HUES64 (cell line): ENCODE data around the gene TIRAP.

Experiments
- H3K27ac ChIP-seq: 2 replicates; pipeline ENCODE4 v1.7.0; 2013; ENCODE audit warnings: low read depth, low read length, inconsistent platforms
- H3K27me3 ChIP-seq: 2 replicates; pipeline ENCODE4 v1.6.1; 2013; ENCODE audit warnings: mild to moderate bottlenecking, low read length; ENCODE audit not compliant: insufficient read depth
- H3K36me3 ChIP-seq: 2 replicates; pipeline ENCODE4 v1.6.1; 2013; ENCODE audit warnings: mild to moderate bottlenecking, low read length; ENCODE audit not compliant: insufficient read depth
- H3K4me1 ChIP-seq: 2 replicates; pipeline ENCODE4 v1.6.1; 2013; ENCODE audit warnings: mild to moderate bottlenecking, low read length, moderate library complexity; ENCODE audit not compliant: insufficient read depth
- H3K4me3 ChIP-seq: 2 replicates; pipeline ENCODE4 v1.5.1; 2013; ENCODE audit warnings: mild to moderate bottlenecking, low read length, moderate library complexity
- H3K9ac ChIP-seq: 2 replicates; pipeline ENCODE4 v1.6.1; 2013; ENCODE audit warnings: mild to moderate bottlenecking, low read depth, low read length
- H3K9me3 ChIP-seq: 2 replicates; pipeline ENCODE4 v1.6.1; 2013; ENCODE audit warnings: low read depth, low read length; ENCODE audit not compliant: insufficient read depth
- WGBS: fragments of 150-250, 120-280 bp; methylation state at CpG from one replicate; pipeline ENCODE4 v1.1.7; 2013; ENCODE audit warnings: missing lambda C conversion rate; 5-methylcytosine and 5-hydroxymethylcytosine counted together

TIRAP gene

DNA sequence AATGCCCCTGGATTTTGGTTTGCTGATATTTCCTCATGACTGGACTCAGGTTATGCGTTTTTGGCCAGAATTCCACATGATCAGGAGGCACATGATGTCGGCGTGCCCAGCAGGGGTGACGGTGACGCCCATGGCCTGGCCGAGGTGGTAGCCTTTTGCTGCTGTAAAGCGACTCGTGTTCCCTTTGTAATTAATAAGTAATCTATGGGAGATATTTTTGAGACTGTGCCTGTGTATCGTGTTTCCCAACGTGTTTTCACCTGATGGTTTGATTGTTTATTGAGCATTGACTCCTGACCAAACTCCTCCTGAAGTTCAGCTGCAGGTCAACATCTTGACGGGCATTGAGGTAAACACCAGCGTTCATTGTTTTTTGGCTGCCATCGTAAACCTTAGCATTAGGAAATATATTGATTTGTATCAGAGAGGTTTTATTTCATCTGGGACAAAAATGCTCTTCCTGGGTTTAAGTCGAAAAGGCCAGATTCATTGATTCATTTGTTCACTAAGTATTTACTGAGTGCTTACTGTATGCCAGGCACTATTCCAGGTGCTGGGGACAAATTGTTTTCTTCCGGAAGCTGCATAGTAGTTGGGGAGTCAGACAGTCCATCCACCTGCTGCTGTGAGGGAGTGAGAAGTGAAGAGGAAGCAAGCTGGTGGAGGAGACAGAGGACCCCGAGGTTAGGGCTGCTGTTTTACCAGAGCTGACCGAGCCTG lies 44.5 kb downstream of the TIRAP start:
- no peak overlapping the region for H3K4me3 ChIP-seq
- WGBS, result 94% methylated on average over 17 of the region's 17 CpGs
- H3K9ac ChIP-seq, result no peak overlapping the region
- H3K36me3 ChIP-seq, result peaks cover 14% of the 10 kb centered on the region
- H3K9me3 ChIP-seq, result no peaks in the 10 kb centered on the region
- no peaks in the 10 kb centered on the region for H3K27me3 ChIP-seq
- H3K4me1 ChIP-seq, result no peaks in the 10 kb centered on the region
- no peak overlapping the region for H3K27ac ChIP-seq

DNA sequence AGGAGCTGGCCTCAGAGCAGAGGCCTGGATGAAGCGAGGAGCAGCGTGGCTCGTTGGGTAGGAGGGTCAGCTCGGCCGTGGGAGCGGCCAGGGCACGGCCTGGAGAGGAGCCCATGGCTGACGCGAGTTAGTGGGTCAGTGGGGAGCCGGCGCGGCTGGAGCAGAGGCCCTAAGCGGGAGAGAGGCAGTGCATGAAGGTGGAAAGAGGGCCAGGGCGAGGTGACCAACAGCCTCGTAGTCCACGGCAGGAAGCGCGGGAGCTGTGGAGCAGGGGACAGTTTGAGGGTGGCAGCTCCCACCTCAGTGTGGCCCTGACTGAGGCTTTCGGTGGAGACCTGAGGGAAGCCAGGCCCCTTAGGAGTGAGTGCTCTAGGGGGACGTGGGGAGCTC lies 45.1 kb downstream of the TIRAP start:
- Histone ChIP-seq H3K9me3 (no peaks in the 10 kb centered on the region), H3K27ac (no peak overlapping the region), H3K9ac (no peak overlapping the region), H3K4me3 (no peak overlapping the region), H3K4me1 (no peaks in the 10 kb centered on the region), H3K36me3 (peaks cover 15% of the 10 kb centered on the region), H3K27me3 (no peaks in the 10 kb centered on the region)
- 94% methylated on average over 20 of the region's 20 CpGs for WGBS

DNA sequence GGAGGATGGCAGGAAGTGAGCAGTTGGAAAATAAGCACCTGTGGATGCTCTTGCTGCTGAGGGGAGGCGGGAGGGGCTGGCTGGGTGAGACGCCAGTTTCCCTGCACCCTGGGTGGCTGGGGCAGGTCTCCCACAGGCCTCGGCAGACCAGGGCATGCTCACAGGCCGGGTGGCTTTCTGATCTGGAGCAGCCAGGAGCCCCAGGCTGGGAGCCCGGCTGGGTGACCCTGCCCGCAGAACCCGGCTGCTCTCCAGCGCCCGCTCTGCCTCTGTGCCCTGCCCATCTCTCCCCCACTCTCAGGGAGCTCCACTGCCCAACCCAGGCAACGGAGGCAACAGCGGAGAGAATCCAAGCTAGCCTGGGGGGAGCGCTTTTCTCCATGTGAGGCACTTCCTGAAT lies 45.6 kb downstream of the TIRAP start:
- 93% methylated on average over 12 of the region's 12 CpGs for WGBS
- Histone ChIP-seq H3K36me3 (peaks cover 18% of the 10 kb centered on the region), H3K4me1 (no peaks in the 10 kb centered on the region), H3K27ac (no peak overlapping the region), H3K9ac (no peak overlapping the region), H3K4me3 (no peak overlapping the region), H3K27me3 (no peaks in the 10 kb centered on the region), H3K9me3 (no peaks in the 10 kb centered on the region)

DNA sequence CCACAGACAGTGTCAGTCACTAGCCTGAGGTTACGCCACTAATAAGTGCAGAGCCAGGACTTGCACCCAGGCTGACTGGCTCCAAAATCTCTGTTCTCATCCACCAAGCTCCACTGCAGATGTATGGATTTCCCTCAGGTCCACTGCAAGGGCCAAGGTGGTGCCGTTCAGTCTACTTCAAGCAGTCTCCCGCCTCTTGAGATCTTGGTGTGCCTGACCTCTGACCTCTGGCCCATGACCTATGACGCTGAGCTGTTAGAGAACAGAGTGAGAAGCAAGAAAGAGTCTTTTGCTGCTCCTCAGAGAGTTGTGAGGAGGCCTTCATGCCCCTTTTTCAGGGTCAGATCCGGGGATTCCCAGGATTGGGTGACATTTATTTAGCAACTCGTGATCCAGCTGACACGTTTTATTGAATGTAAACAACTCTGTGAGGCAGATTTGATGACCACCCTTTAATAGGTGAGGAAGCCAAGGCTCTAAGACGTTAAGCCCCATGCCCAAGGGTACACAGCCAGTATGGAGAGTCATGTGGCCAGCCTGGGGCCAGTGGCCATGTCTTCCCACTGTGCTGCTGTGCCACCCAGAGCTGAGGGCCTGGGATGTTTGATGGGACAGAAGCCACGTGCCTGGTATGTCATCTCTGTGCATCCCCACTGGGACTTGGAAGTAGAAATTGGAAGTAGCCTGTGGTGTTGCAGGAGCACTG lies 46.2 kb downstream of the TIRAP start:
- no peaks in the 10 kb centered on the region for H3K9me3 ChIP-seq
- H3K36me3 ChIP-seq, result peaks cover 18% of the 10 kb centered on the region
- no peak overlapping the region for H3K4me3 ChIP-seq
- no peaks in the 10 kb centered on the region for H3K27me3 ChIP-seq
- no peak overlapping the region for H3K27ac ChIP-seq
- no peaks in the 10 kb centered on the region for H3K4me1 ChIP-seq
- no peak overlapping the region for H3K9ac ChIP-seq
- WGBS, result 89% methylated on average over 9 of the region's 9 CpGs

DNA sequence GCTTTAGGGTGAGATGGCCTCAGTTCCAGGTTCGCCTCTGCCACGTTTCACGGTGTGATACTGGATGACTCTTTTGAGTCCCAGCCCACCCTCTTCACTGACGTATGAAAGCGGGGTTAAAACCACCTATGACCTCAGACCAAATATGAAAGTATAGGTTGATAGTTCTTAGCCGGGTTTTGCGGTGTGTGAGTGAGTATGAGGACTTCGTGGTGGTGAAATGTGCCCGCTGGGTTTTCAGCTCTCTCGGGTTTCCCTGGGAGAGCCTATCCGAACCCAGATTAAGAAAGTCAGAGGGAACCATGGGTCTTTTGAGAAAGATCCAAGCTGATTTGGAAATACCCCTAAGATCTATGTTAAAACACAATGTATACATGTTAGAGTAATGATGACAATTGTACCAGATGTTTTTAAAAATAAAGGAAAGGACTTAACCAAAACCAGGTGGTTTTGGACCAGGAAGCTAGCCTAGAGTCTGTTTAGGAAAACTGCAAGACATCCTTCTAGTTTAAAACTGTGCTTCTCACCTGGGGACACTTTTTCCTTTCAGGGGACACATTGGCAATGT lies 46.8 kb downstream of the TIRAP start:
- no peak overlapping the region for H3K4me3 ChIP-seq
- WGBS, result 90% methylated on average over 11 of the region's 11 CpGs

DNA sequence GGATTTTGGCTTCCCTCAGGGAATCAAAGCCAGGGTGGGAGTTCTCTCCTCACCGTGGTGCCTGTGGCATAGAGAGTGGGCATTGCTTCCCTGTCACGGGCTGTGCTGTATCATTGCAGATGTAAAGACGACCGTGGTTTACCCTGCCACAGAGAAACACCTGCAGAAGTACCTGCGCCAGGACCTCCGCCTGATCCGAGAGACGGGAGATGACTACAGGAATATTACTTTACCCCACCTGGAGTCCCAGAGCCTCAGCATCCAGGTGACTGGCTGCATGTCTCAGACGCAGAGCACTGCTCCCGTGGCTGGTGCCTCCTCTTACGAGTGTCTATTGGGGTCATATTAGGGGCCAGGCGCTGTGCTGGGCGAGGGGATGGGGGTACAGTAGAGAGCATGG lies 48.4 kb downstream of the TIRAP start:
- no peaks in the 10 kb centered on the region; the same call in 1 of the 2 replicates for H3K4me1 ChIP-seq
- H3K4me3 ChIP-seq, result no peak overlapping the region
- no peak overlapping the region for H3K9ac ChIP-seq
- 95% methylated on average over 13 of the region's 13 CpGs for WGBS
- no peaks in the 10 kb centered on the region for H3K27me3 ChIP-seq
- H3K9me3 ChIP-seq, result no peaks in the 10 kb centered on the region
- H3K36me3 ChIP-seq, result peaks cover 23% of the 10 kb centered on the region
- H3K27ac ChIP-seq, result no peak overlapping the region

More for the DNA sequence above, 46.8 kb downstream of the TIRAP start:
- H3K36me3 ChIP-seq, result peaks cover 18% of the 10 kb centered on the region
- no peaks in the 10 kb centered on the region for H3K27me3 ChIP-seq
- H3K9ac ChIP-seq, result no peak overlapping the region
- H3K4me1 ChIP-seq, result no peaks in the 10 kb centered on the region
- no peaks in the 10 kb centered on the region for H3K9me3 ChIP-seq
- H3K27ac ChIP-seq, result no peak overlapping the region

DNA sequence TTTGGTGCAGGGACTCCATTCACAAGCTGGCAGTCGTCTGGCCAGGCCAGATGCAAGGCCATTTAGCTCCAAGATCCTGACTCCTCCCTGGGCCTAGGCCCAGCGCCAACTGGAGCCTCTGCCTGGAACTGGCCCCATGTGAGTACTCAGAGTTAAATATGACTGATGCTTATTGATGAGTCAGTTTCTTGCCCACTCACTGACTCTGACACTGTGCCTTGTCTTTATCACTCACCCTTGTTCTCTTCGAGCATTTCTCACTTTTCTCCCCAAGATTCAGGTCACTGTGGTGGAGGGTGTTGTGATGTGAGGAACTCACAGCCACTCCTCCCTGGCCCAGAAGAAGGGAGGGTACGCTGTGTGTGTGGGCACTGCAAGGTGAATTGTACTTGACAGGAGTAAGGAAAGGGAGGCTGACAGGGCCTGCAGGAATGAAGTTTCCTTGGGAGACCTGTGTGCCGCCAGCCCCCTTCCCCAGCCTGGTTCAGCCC lies 49.4 kb downstream of the TIRAP start:
- no peaks in the 10 kb centered on the region; the same call in 1 of the 2 replicates for H3K4me1 ChIP-seq
- 92% methylated on average over 4 of the region's 5 CpGs for WGBS
- no peak overlapping the region for H3K9ac ChIP-seq
- no peak overlapping the region for H3K4me3 ChIP-seq
- no peak overlapping the region for H3K27ac ChIP-seq
- H3K27me3 ChIP-seq, result no peaks in the 10 kb centered on the region
- peaks cover 23% of the 10 kb centered on the region for H3K36me3 ChIP-seq
- H3K9me3 ChIP-seq, result no peaks in the 10 kb centered on the region

DNA sequence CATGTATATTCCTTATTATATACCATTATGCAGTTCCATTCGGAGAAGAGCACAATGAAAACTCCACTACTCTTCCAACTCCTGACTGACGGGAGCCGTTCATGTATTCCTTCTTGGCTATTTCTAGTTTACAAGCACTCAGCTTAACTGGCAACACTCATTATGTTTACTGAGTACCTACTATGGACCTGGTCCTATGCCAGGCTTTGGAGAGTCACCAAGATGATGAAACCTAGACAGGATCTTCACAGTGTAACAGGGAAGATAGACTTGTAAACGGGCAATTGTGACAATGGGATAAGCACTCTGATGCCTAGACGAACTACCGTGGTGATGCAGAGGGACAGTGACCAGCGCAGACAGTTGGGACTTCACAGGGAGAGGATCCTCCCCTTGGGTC lies 50.2 kb downstream of the TIRAP start:
- H3K9me3 ChIP-seq, result no peaks in the 10 kb centered on the region
- no peaks in the 10 kb centered on the region; the same call in 1 of the 2 replicates for H3K4me1 ChIP-seq
- H3K27ac ChIP-seq, result no peak overlapping the region
- no peaks in the 10 kb centered on the region for H3K27me3 ChIP-seq
- WGBS, result 94% methylated on average over 7 of the region's 7 CpGs
- H3K9ac ChIP-seq, result no peak overlapping the region
- peaks cover 26% of the 10 kb centered on the region for H3K36me3 ChIP-seq
- H3K4me3 ChIP-seq, result no peak overlapping the region

DNA sequence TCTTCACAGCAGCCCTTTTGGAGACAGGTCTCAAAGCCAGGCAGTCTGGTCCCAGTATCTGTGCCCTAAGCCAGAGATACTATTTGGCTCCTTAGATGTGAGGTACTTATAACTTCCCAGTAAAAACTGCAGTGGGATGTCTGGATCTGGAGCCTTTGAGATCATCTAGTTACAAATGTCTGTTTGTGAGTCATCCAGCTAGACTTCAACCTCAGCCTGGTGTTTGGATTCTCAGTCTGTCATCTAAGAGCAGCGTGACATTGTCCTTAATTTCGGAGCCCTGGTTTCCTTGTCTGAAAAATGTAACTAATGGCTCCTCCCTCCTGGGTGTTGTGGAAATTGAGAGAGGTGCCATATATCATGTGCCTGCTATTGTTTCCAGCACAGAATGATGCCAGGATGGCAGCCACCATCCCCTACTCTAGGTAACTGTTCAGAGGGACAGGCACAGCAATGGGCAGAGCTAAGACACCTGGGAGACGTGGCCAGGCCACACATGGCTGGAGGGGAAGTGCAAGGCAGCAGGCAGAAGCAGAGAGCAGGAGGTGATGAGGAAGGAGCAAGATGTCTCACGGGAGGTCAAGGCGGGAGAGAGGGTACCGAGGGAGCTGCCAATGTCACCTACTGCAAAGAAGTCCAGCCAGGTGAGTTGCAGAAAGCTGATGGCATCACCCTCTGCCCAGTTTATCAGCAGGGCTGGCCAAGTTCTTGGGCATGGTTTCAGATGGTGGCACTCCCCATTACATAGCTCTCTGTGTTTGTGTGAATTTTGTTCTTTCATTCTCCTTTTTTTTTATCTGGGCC lies 52.0 kb downstream of the TIRAP start:
- H3K4me3 ChIP-seq, result no peak overlapping the region
- H3K36me3 ChIP-seq, result peaks cover 40% of the 10 kb centered on the region
- no peak overlapping the region for H3K27ac ChIP-seq
- H3K27me3 ChIP-seq, result no peaks in the 10 kb centered on the region
- H3K9me3 ChIP-seq, result no peaks in the 10 kb centered on the region
- 94% methylated on average over 6 of the region's 6 CpGs for WGBS
- H3K9ac ChIP-seq, result no peak overlapping the region
- no peaks in the 10 kb centered on the region; the same call in 1 of the 2 replicates for H3K4me1 ChIP-seq

DNA sequence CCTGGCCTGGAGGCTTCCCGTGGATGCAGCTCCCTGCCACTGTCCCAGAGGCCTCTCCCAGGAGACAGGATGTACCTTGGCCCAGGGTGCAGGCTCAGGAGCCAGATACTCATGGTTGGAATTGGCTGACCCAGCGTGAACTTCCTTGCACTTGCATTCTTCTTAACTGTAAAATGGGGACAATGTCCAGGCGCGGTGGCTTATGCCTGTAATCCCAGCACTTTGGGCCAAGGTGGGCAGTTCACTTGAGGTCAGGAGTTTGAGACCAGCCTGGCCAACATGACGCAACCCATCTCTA lies 52.5 kb downstream of the TIRAP start:
- H3K27ac ChIP-seq, result no peak overlapping the region

DNA sequence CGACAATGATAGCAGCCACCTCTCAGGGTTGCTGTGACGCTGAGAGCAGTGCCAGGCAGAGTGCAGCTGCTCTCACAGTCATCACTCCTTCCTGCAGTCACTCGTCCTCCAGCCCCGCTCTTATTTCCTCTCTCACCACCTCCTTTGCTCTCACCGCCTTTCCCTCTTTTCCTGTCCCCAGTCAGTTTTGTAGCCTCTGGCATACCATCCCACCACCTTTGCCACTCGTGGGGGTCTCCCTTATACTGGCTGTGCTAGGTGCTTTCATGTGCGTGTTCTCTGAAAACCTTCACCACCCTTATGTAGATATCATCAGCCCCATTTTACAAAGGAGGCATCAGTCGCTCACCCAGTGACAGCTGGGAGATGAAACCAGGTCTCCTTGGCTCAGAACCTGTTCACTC lies 53.2 kb downstream of the TIRAP start:
- WGBS, result 84% methylated on average over 8 of the region's 8 CpGs
- Histone ChIP-seq H3K9ac (no peak overlapping the region), H3K4me1 (no peaks in the 10 kb centered on the region; the same call in 1 of the 2 replicates), H3K27ac (no peak overlapping the region), H3K9me3 (no peaks in the 10 kb centered on the region), H3K36me3 (peaks cover 42% of the 10 kb centered on the region), H3K27me3 (no peaks in the 10 kb centered on the region), H3K4me3 (no peak overlapping the region)

More for the DNA sequence above, 52.5 kb downstream of the TIRAP start:
- Histone ChIP-seq H3K9ac (no peak overlapping the region), H3K4me1 (no peaks in the 10 kb centered on the region; the same call in 1 of the 2 replicates), H3K4me3 (no peak overlapping the region), H3K9me3 (no peaks in the 10 kb centered on the region), H3K27me3 (no peaks in the 10 kb centered on the region), H3K36me3 (peaks cover 40% of the 10 kb centered on the region)
- 96% methylated on average over 4 of the region's 5 CpGs for WGBS
